HCT116 (cell line): Measurements from ENCODE around the gene CACNA1C. TPM values are rescaled to one million over a fixed set of nuclear protein-coding genes. Genes with fewer than 3 reads are reported as not detected.

Experiments
- ATAC-seq: fragments of 200-7000 bp; cut with Tn5 transposase; 2 replicates; pipeline ENCODE4 v1.9.1; 2020; ENCODE audit warnings: mild to moderate bottlenecking, moderate library complexity
- BruUV-seq: library from RNA; stranded (reverse); fragments of 400-500 nt; replicated peaks from 2 replicates; lab custom pipeline; 2021; lab: Mats Ljungman, UMichigan
- CTCF ChIA-PET: fragments of 300-600 bp; sonication (Branson Sonifier 250); formaldehyde crosslinking; loops from one replicate; lab custom pipeline; 2021; ENCODE audit warnings: antibody characterized with exemption; lab: Charles Lee
- POLR2A ChIA-PET: fragments of 300-600, 350-600 bp; sonication (Branson Sonifier 250); formaldehyde crosslinking; loops from one replicate; lab custom pipeline; 2021; ENCODE audit warnings: antibody characterized with exemption; lab: Charles Lee
- RAD21 ChIA-PET, 2 experiments: fragments of 300-600 bp; sonication (Branson Sonifier 250); formaldehyde crosslinking; loops; one replicate each; lab custom pipeline; 2023; ENCODE audit warnings: low total read pairs in 2 of 2; ENCODE audit not compliant: uncharacterized antibody in 2 of 2, unreplicated experiment in 2 of 2, low non-redundant PET in 1 of 2; lab: Charles Lee
- DNase-seq: peaks from one replicate; pipeline ENCODE4 v3.0.0-alpha.2; 2010; ENCODE audit warnings: low read depth, low spot score
- H2AFZ ChIP-seq: fragments of 200-600 bp; shearing (Covaris generic), sonication (generic); 2 replicates; pipeline ENCODE4 v1.6.1; 2017; ENCODE audit warnings: low read depth, mixed run types, mixed read lengths, antibody characterized with exemption, low read length; ENCODE audit not compliant: poor library complexity, severe bottlenecking
- H3K27ac ChIP-seq: 2 replicates; pipeline ENCODE4 v1.5.1; 2012; ENCODE audit warnings: low read depth, low read length
- H3K27me3 ChIP-seq: fragments of 200-600 bp; sonication (generic); 2 replicates; pipeline ENCODE4 v1.6.1; 2016; ENCODE audit warnings: mixed run types, low read length, mixed read lengths; ENCODE audit not compliant: insufficient read depth
- H3K36me3 ChIP-seq, 2 experiments: fragments of 200-500 bp in 1 of 2; fragments of 200-600 bp in 1 of 2; sonication (Bioruptor generic) in 1 of 2; sonication (generic) in 1 of 2; 2 replicates each; pipeline versions ENCODE4 v1.5.1 to v1.6.1; 2014 to 2016; ENCODE audit warnings: low read length in 2 of 2, inconsistent platforms in 1 of 2, mixed read lengths in 1 of 2, mixed run types in 1 of 2; ENCODE audit not compliant: insufficient read depth in 2 of 2, control insufficient read depth in 1 of 2
- H3K4me1 ChIP-seq, 2 experiments: fragments of 200-600 bp in 1 of 2; sonication (generic) in 1 of 2; 2 replicates each; pipeline versions ENCODE4 v1.5.1 to v1.6.1; 2012 to 2017; ENCODE audit warnings: low read length in 2 of 2, inconsistent platforms in 1 of 2, mild to moderate bottlenecking in 1 of 2, mixed read lengths in 1 of 2, mixed run types in 1 of 2, moderate library complexity in 1 of 2; ENCODE audit not compliant: insufficient read depth in 2 of 2, control insufficient read depth in 1 of 2
- H3K4me2 ChIP-seq: fragments of 200-600 bp; sonication (generic); 2 replicates; pipeline ENCODE4 v1.6.1; 2017; ENCODE audit warnings: mixed run types, low read length, mixed read lengths
- H3K4me3 ChIP-seq, 2 experiments: fragments of 200-600 bp in 1 of 2; sonication (generic) in 1 of 2; replicated peaks in 1 of 2; 2 replicates each; pipeline ENCODE4 v1.5.1; 2011 to 2016; ENCODE audit warnings: low read length in 2 of 2, control low read depth in 1 of 2, low read depth in 1 of 2, mild to moderate bottlenecking in 1 of 2, mixed read lengths in 1 of 2, mixed run types in 1 of 2
- H3K79me2 ChIP-seq: fragments of 200-600 bp; sonication (generic); 2 replicates; pipeline ENCODE4 v1.6.1; 2017; ENCODE audit warnings: mild to moderate bottlenecking, mixed run types, low read length, moderate library complexity, mixed read lengths; ENCODE audit not compliant: insufficient read depth
- H3K9ac ChIP-seq: fragments of 200-600 bp; sonication (generic); 2 replicates; pipeline ENCODE4 v1.6.1; 2016; ENCODE audit warnings: low read length, mixed read lengths
- H3K9me2 ChIP-seq: fragments of 200-600 bp; sonication (generic), shearing (Covaris generic); 2 replicates; pipeline ENCODE4 v1.6.1; 2017; ENCODE audit warnings: mixed run types, mild to moderate bottlenecking, moderate library complexity; ENCODE audit not compliant: insufficient read depth
- H3K9me3 ChIP-seq, 2 experiments: fragments of 200-500 bp in 1 of 2; fragments of 200-600 bp in 1 of 2; sonication (Bioruptor generic) in 1 of 2; sonication (generic) in 1 of 2; 2 replicates each; pipeline ENCODE4 v1.6.1; 2014 to 2017; ENCODE audit warnings: low read length in 2 of 2, mixed read lengths in 2 of 2, inconsistent platforms in 1 of 2, low read depth in 1 of 2, mild to moderate bottlenecking in 1 of 2, mixed run types in 1 of 2, moderate library complexity in 1 of 2; ENCODE audit not compliant: control insufficient read depth in 1 of 2, insufficient read depth in 1 of 2
- H4K20me1 ChIP-seq: fragments of 200-600 bp; sonication (generic), shearing (Covaris generic); 2 replicates; pipeline ENCODE4 v1.6.1; 2017; ENCODE audit warnings: mixed run types, mild to moderate bottlenecking, moderate library complexity; ENCODE audit not compliant: insufficient read depth
- CTCF ChIP-seq, 3 experiments: fragments of 200-600 bp in 1 of 3; sonication (generic) in 1 of 3; IDR thresholded peaks in 2 of 3; conservative IDR thresholded peaks in 1 of 3; 2 replicates each; pipeline ENCODE4 v1.5.1; 2012 to 2017; ENCODE audit warnings: low read depth in 2 of 3, low read length in 2 of 3, antibody characterized with exemption in 1 of 3, borderline replicate concordance in 1 of 3, control low read depth in 1 of 3, mild to moderate bottlenecking in 1 of 3, mixed read lengths in 1 of 3, mixed run types in 1 of 3, moderate library complexity in 1 of 3; ENCODE audit not compliant: insufficient read depth in 1 of 3
- EGR1 ChIP-seq: IDR thresholded peaks from 2 replicates; pipeline ENCODE4 v1.6.1; 2012; ENCODE audit warnings: low read depth
- JUND ChIP-seq: IDR thresholded peaks from 2 replicates; pipeline ENCODE4 v1.6.1; 2012
- MAX ChIP-seq: IDR thresholded peaks from 2 replicates; pipeline ENCODE4 v1.6.1; 2012
- POLR2A ChIP-seq: IDR thresholded peaks from 2 replicates; pipeline ENCODE4 v1.7.0; 2011; ENCODE audit warnings: borderline replicate concordance; ENCODE audit not compliant: insufficient read depth, insufficient read length; ENCODE audit errors: extremely low read depth
- POLR2AphosphoS5 ChIP-seq: IDR thresholded peaks from 2 replicates; pipeline ENCODE4 v1.6.1; 2011; ENCODE audit warnings: mild to moderate bottlenecking, low read depth, low read length, moderate library complexity
- SRF ChIP-seq: IDR thresholded peaks from 2 replicates; pipeline ENCODE4 v1.6.1; 2012; ENCODE audit warnings: low read depth
- TCF7L2 ChIP-seq: IDR thresholded peaks from 2 replicates; pipeline ENCODE4 v1.7.0; 2011; ENCODE audit warnings: borderline replicate concordance, inconsistent platforms; ENCODE audit not compliant: insufficient read depth, insufficient read length; ENCODE audit errors: extremely low read depth
- ZBTB33 ChIP-seq: IDR thresholded peaks from 2 replicates; pipeline ENCODE4 v1.6.1; 2011; ENCODE audit warnings: mild to moderate bottlenecking, low read length, moderate library complexity; ENCODE audit not compliant: insufficient replicate concordance; ENCODE audit errors: extremely low read depth
- ZNF274 ChIP-seq: fragments of 200-500 bp; sonication (Bioruptor generic); IDR thresholded peaks from 2 replicates; pipeline ENCODE4 v1.6.1; 2014; ENCODE audit warnings: mild to moderate bottlenecking, low read depth, low read length, inconsistent platforms
- intact Hi-C: fragments of 100-400 bp; cut with micrococcal nuclease; formaldehyde crosslinking; loops from 2 replicates; pipeline ENCODE4 v1.10.0; 2022
- total RNA-seq: library from RNA; stranded (reverse); gene quantifications from one replicate; pipeline ENCODE4 v1.2.1, GENCODE V29; 2021; ENCODE audit not compliant: unreplicated experiment

CACNA1C gene
- total RNA-seq, 1 experiment from 2014 or later = 0.05 TPM

DNA sequence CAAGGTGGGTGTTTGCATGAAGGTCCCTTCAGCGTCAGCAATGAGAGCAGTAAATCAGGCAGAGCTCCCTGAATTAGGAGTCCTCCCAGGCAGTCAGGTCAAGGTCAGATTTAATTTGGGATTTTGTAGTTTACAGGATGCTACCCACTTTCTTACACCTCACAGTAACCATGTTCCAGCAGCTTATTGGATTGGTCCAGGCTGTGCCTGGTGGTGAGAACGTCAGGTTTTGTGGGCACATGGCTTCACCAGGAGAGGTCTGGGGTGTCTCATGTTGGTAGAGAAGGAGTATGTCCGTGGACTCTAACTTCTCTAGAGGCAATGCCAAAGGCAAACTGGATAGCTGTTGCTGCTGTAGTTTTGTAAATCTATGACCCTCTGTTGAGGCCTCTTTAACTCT lies 158.3 kb downstream of the CACNA1C start:
- Histone ChIP-seq H3K4me2 (no peak overlapping the region), H3K4me3 (no peak overlapping the region), H3K9ac (no peak overlapping the region), H3K4me1 (peaks cover 0 to 5% of the 10 kb centered on the region in 2 experiments; a peak in 1 of 4 replicates), H3K79me2 (no peaks in the 10 kb centered on the region), H3K9me2 (no peaks in the 10 kb centered on the region), H2AFZ (no peak overlapping the region), H3K9me3 (no peaks in the 10 kb centered on the region), H3K27me3 (peaks cover 23% of the 10 kb centered on the region; the same call in 1 of the 2 replicates), H4K20me1 (no peaks in the 10 kb centered on the region), H3K27ac (no peak overlapping the region), H3K36me3 (no peaks in the 10 kb centered on the region)
- intact Hi-C loops = no loop called here
- RAD21 ChIA-PET = no interaction called here
- CTCF ChIA-PET = no interaction called here
- ATAC-seq (no peak), DNase-seq (no peak)
- POLR2A ChIA-PET = no interaction called here
- BruUV-seq = no TSS peak
- TF ChIP-seq EGR1 (no peak), JUND (no peak), ZBTB33 (no peak), POLR2AphosphoS5 (no peak), TCF7L2 (no peak), POLR2A (no peak), MAX (no peak), CTCF (IDR thresholded peaks at IDR 0.05 in 2 of 3, conservative IDR thresholded peaks at IDR 0.05 in 1 of 3; ENCODE audit: borderline replicate concordance in 1 of 3, insufficient read depth in 1 of 3, low read depth in 2 of 3, low read length in 2 of 3) (no peak), ZNF274 (no peak), SRF (no peak)
